DOHH2 (cell line): Measurements from ENCODE around the gene TNXB.

Source experiments
- H3F3A ChIP-seq: fragments of 200-600 bp; sonication (generic), shearing (Covaris generic); 2 replicates; pipeline ENCODE4 v1.6.0; 2016; ENCODE audit warnings: antibody characterized with exemption, mild to moderate bottlenecking; ENCODE audit not compliant: control insufficient read depth, insufficient read depth
- H3K27ac ChIP-seq: fragments of 200-600 bp; sonication (generic); 2 replicates; pipeline ENCODE4 v1.5.1; 2014; ENCODE audit warnings: low read depth, mild to moderate bottlenecking, low read length, moderate library complexity
- H3K27me3 ChIP-seq: fragments of 200-600 bp; sonication (generic); 2 replicates; pipeline ENCODE4 v1.6.1; 2014; ENCODE audit warnings: mild to moderate bottlenecking, low read length, mixed read lengths; ENCODE audit not compliant: control insufficient read depth
- H3K36me3 ChIP-seq: fragments of 200-600 bp; sonication (generic); 2 replicates; pipeline ENCODE4 v1.6.1; 2014; ENCODE audit warnings: mild to moderate bottlenecking, low read length, moderate library complexity, mixed read lengths; ENCODE audit not compliant: control insufficient read depth
- H3K4me1 ChIP-seq: fragments of 200-600 bp; sonication (generic); 2 replicates; pipeline ENCODE4 v1.6.1; 2014; ENCODE audit warnings: mild to moderate bottlenecking, low read length, mixed read lengths; ENCODE audit not compliant: control insufficient read depth
- H3K4me2 ChIP-seq: fragments of 200-600 bp; sonication (generic); 2 replicates; pipeline ENCODE4 v1.6.0; 2014; ENCODE audit warnings: mild to moderate bottlenecking, low read length, moderate library complexity
- H3K4me3 ChIP-seq: fragments of 200-600 bp; sonication (generic); 2 replicates; pipeline ENCODE4 v1.5.1; 2014; ENCODE audit warnings: mild to moderate bottlenecking, low read length, mixed read lengths
- H3K79me2 ChIP-seq: fragments of 200-600 bp; sonication (generic); 2 replicates; pipeline ENCODE4 v1.6.1; 2014; ENCODE audit warnings: mild to moderate bottlenecking, low read length, mixed read lengths; ENCODE audit not compliant: control insufficient read depth
- H3K9me2 ChIP-seq: fragments of 200-600 bp; sonication (generic); replicated peaks from 2 replicates; pipeline ENCODE4 v1.6.1; 2014; ENCODE audit warnings: mild to moderate bottlenecking, low read length, mixed read lengths; ENCODE audit not compliant: control insufficient read depth
- H3K9me3 ChIP-seq: fragments of 200-600 bp; sonication (generic); 2 replicates; pipeline ENCODE4 v1.6.1; 2014; ENCODE audit warnings: antibody characterized with exemption, low read length, mixed read lengths; ENCODE audit not compliant: control insufficient read depth, insufficient read depth
- H4K20me1 ChIP-seq: fragments of 200-600 bp; sonication (generic); 2 replicates; pipeline ENCODE4 v1.6.0; 2014; ENCODE audit warnings: low read depth, mild to moderate bottlenecking, antibody characterized with exemption, low read length, moderate library complexity; ENCODE audit not compliant: control insufficient read depth, insufficient read depth
- EZH2phosphoT487 ChIP-seq: fragments of 200-600 bp; sonication (generic); IDR thresholded peaks from 2 replicates; pipeline ENCODE4 v1.6.1; 2017; ENCODE audit warnings: borderline replicate concordance, mild to moderate bottlenecking, antibody characterized with exemption, low read length, moderate library complexity, mixed read lengths
- TF ChIP-seq, protein P1 (sequence below): fragments of 200-600 bp; sonication (generic); IDR thresholded peaks from one replicate; pipeline ENCODE4 v1.5.1; 2014; ENCODE audit warnings: antibody characterized with exemption, mild to moderate bottlenecking, low read depth, low read length; ENCODE audit not compliant: poor library complexity, severe bottlenecking

Gene TNXB

DNA sequence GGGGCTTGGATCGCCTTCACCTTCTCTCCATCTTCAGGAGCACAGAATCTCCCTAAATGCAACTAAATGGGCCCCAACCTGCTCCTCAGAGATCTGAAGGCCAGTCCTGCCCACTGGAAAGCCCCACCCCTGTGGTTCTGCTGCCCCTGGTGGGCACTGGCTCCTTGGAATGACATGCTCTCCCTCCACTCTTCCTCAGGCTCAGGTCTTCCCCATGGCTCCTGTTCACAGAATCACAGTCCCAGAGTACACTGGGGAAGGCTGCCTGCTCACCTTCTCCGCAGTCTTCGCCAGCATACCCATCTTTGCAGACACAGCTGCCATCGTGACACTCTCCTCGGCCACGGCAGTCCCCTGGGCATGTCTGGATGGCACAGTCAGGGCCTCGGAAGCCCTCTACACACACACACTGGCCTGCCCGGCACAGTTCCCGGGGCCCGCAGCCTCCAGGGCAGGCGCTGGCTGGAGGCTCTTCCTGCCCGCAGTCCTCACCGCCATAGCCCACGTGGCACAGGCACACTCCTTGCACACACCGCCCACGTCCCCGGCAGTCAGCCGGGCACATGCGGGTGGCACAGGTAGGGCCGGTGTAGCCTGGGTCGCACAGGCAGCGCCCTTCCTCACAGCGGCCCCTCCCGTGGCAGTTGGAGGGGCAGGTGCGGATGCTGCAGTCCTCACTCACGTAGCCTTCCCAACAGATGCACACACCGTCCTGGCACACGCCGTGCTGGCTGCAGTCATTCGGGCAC, 13.6 kb downstream of the TNXB start:
- no peaks in the 10 kb centered on the region for H3K9me3 ChIP-seq
- TF ChIP-seq, protein P1, sequence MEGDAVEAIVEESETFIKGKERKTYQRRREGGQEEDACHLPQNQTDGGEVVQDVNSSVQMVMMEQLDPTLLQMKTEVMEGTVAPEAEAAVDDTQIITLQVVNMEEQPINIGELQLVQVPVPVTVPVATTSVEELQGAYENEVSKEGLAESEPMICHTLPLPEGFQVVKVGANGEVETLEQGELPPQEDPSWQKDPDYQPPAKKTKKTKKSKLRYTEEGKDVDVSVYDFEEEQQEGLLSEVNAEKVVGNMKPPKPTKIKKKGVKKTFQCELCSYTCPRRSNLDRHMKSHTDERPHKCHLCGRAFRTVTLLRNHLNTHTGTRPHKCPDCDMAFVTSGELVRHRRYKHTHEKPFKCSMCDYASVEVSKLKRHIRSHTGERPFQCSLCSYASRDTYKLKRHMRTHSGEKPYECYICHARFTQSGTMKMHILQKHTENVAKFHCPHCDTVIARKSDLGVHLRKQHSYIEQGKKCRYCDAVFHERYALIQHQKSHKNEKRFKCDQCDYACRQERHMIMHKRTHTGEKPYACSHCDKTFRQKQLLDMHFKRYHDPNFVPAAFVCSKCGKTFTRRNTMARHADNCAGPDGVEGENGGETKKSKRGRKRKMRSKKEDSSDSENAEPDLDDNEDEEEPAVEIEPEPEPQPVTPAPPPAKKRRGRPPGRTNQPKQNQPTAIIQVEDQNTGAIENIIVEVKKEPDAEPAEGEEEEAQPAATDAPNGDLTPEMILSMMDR, result no peak
- no peak for TF ChIP-seq EZH2phosphoT487
- no peaks in the 10 kb centered on the region for H3K9me2 ChIP-seq
- no peaks in the 10 kb centered on the region for H3K4me1 ChIP-seq
- H3K27ac ChIP-seq, result no peak overlapping the region
- no peak overlapping the region for H3K4me3 ChIP-seq
- no peaks in the 10 kb centered on the region for H3F3A ChIP-seq
- no peak overlapping the region for H3K4me2 ChIP-seq
- H3K79me2 ChIP-seq, result no peaks in the 10 kb centered on the region
- no peaks in the 10 kb centered on the region for H3K36me3 ChIP-seq
- H3K27me3 ChIP-seq, result no peaks in the 10 kb centered on the region
- no peaks in the 10 kb centered on the region for H4K20me1 ChIP-seq

GRCh38 chr6:32092760-32093497, 16.2 kb downstream of the TNXB start:
- Histone ChIP-seq H3K27me3 (no peaks in the 10 kb centered on the region), H3K9me3 (no peaks in the 10 kb centered on the region), H3K9me2 (no peaks in the 10 kb centered on the region), H3K4me3 (no peak overlapping the region), H3K4me1 (no peaks in the 10 kb centered on the region), H4K20me1 (no peaks in the 10 kb centered on the region), H3K4me2 (no peak overlapping the region), H3F3A (no peaks in the 10 kb centered on the region), H3K36me3 (no peaks in the 10 kb centered on the region), H3K79me2 (no peaks in the 10 kb centered on the region), H3K27ac (no peak overlapping the region)
- TF ChIP-seq, protein P1, result no peak
- TF ChIP-seq EZH2phosphoT487, result no peak

- no peaks in the 10 kb centered on the region for H4K20me1 ChIP-seq
- no peaks in the 10 kb centered on the region for H3K27me3 ChIP-seq
- no peak overlapping the region for H3K27ac ChIP-seq
- no peaks in the 10 kb centered on the region for H3F3A ChIP-seq
- H3K9me3 ChIP-seq, result no peaks in the 10 kb centered on the region
- H3K36me3 ChIP-seq, result no peaks in the 10 kb centered on the region
- H3K4me1 ChIP-seq, result no peaks in the 10 kb centered on the region
- no peak overlapping the region for H3K4me2 ChIP-seq
- H3K4me3 ChIP-seq, result no peak overlapping the region
- TF ChIP-seq, protein P1, result no peak
- TF ChIP-seq EZH2phosphoT487, result no peak
- H3K79me2 ChIP-seq, result no peaks in the 10 kb centered on the region
- no peaks in the 10 kb centered on the region for H3K9me2 ChIP-seq
Observed at GRCh38 chr6:32089082-32089828, 19.9 kb downstream of the TNXB start.
